TTC549 (cell line): ENCODE measurements around the gene PNMA8B.

Source experiments
- FAIRE-seq: peaks from 2 replicates; lab custom pipeline; 2012; peaks lifted over from hg19 to GRCh38; lab: Jason Lieb, UNC

Gene PNMA8B

DNA sequence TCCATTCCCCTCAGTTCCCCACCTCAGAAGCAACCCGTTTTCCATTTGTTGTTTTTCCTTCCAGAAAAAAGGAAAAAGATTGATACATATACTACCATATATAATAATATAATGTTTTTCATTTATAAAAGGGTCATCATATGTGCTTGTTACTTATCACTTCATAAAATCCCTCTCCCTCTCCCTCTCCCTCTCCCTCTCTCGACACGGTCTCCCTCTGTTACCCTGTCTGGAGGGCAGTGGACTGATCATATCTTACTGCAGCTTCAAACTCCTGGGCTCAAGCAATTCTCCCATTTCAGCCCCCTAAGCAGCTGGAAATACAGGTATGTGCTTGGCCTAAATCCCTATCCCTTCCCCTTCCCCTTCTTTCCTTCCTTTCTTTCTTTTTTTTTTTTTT is 41.4 kb downstream of the PNMA8B start:
- no peak for FAIRE-seq

DNA sequence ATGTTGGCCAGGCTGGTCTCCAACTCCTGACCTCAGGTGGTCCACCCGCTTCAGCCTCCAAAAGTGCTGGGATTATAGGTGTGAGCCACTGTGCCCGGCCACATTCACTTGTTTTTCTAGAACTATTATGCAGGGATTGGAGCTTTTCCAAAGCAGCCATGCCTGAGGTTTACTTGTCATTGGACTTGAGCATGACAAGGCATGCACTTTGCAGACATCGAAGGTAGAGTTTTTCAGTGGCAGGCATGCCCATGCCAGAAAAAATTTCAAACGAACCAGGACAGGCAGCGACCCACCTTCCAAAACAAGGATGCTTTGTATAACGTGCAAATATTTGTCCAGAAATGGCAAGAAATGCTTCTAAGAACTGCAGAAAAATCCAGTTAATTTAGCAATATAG is 42.0 kb downstream of the PNMA8B start:
- FAIRE-seq = no peak

DNA sequence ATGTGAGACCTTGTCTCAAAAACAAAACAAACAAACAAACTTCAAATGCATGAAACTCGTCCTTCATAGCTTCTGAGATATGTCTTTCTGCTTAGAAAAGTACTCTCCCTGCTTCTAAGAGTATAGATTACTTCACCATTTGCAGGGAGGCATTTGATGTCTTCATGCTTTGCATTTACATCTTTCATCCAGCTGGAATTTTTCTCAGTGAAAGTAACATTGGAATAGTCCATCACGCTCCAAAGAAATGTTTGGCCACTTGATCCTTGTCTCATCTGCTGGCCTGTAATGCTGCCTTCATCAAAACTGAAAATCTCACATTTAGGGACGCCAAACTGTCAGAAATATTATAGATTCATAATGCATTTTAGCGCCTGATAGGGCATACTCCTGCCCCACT is 43.5 kb downstream of the PNMA8B start:
- FAIRE-seq = no peak

DNA sequence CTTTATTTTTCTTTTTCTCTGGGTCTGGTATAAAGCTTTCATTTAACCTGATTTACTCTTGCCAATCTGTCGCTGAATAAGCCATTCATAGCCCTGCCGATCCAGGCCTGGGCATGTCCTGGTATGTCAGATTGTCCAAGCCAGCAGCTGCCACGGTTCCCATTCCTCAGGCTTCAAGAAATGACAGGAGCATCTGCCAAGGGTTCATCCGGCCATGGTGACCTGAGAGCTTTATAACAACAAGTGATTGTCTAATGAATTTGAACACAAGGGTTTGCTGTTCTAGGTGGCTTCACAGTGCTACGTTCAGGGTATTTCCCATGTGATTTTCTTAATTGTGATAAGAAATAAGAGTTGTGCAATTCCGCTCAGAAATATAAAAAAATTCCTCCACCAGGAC is 44.3 kb downstream of the PNMA8B start:
- no peak for FAIRE-seq

- no peak for FAIRE-seq
These were observed 44.9 kb downstream of the PNMA8B start for GRCh38 chr19:46450737-46451136.

DNA sequence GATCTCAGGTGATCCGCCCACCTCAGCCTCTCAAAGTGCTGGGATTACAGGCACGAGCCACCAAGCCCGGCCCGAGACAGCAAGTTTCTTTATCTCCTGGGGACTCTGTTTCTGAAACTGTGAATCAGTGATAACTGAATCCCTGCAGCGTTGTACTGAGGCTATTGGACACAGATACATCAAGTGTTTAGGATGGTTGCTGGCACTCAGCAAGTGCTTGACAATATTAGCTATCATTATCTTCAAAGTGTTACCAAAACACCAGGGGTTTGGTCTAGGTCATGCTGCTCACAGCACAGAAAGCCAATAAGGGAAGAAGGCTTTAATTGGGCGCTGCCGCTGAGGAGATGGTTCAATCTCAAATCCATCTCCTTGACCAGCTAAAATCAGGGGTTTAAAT is 46.4 kb downstream of the PNMA8B start:
- no peak for FAIRE-seq

DNA sequence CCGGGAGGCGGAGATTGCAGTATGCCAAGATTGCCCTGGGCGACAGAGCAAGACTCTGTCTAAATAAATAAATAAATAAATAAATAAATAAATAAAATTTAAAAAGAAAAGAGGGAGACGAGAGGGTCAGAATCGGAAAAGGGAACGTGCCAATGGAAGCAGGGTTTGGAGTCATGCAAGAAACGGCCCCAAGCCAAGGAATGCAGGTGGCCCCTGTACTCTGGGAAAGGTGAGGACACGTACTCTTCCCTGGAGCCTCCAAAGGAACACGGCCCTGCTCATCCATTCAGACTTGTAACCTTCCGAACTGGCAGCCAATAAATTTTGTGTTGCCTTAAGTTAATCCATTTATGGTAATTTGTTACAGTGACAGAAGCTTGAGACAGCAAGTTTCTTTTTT is 47.1 kb downstream of the PNMA8B start:
- no peak for FAIRE-seq

- no peak for FAIRE-seq
These were observed 47.8 kb downstream of the PNMA8B start for GRCh38 chr19:46447824-46448223.

GRCh38 chr19:46447006-46447405 is 48.7 kb downstream of the PNMA8B start:
- no peak for FAIRE-seq

- no peak for FAIRE-seq
These were observed 49.6 kb downstream of the PNMA8B start for GRCh38 chr19:46446021-46446420.

DNA sequence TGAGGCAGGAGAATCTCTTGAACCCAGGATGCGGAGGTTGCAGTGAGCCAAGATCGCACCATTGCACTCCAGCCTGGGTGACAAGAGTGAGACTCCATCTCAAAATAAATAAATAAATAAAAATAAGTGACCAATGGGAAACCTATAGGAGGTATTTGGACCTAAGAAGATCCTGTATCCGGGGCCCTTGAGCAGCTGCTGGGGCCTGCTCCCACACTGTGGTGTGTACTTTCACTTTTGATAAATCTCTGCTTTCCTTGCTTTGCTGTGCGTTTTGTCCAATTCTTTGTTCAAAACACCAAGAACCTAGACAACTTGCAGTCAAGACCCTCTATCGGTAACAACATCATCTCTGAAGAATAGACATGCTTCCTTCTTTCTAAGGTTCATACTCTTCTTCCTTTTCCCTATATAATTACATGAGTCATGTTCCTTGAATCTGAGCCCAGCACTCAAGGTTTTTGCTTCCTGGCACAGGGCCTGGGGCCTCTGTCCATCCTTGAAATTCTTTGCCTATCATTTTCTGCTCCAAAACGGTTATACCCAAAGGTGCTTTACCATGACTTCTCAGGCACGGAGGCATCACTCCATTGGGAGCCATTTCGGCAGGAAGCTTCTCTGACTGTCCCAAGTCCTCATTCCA is 52.7 kb downstream of the PNMA8B start:
- no peak for FAIRE-seq

- no peak for FAIRE-seq
These were observed 53.8 kb downstream of the PNMA8B start for GRCh38 chr19:46441866-46442265.
